Activated B cell treated with CpG ODN at 0.5 μM for 24 hours (primary cell): Measurements from ENCODE around the gene PSD4. TPM values are rescaled to one million over a fixed set of nuclear protein-coding genes. Genes with fewer than 3 reads are reported as not detected.

Source experiments
- ATAC-seq: fragments of 200-7000 bp; cut with Tn5 transposase; one replicate; pipeline ENCODE4 v1.10.0; 2021; ENCODE audit warnings: low read depth, mild to moderate bottlenecking, moderate library complexity
- CTCF ChIA-PET: fragments of 350-600 bp; sonication (Branson Sonifier 250); formaldehyde crosslinking; loops from one replicate; lab custom pipeline; 2021; ENCODE audit warnings: antibody characterized with exemption; lab: Charles Lee
- POLR2A ChIA-PET: fragments of 350-600 bp; sonication (Branson Sonifier 250); formaldehyde crosslinking; loops from one replicate; lab custom pipeline; 2021; ENCODE audit warnings: antibody characterized with exemption; lab: Charles Lee
- DNase-seq: peaks from one replicate; pipeline ENCODE4 v3.0.0; 2022
- H3K27ac Mint-ChIP-seq: one replicate; pipeline ENCODE4 v1.8.0; 2020; ENCODE audit warnings: mixed read lengths
- H3K27me3 Mint-ChIP-seq: one replicate; pipeline ENCODE4 v1.8.0; 2021; ENCODE audit warnings: mixed read lengths
- H3K36me3 Mint-ChIP-seq: one replicate; pipeline ENCODE4 v1.8.0; 2021; ENCODE audit warnings: low read depth, mixed read lengths
- H3K4me1 Mint-ChIP-seq: one replicate; pipeline ENCODE4 v1.8.0; 2021; ENCODE audit warnings: mixed read lengths
- H3K4me3 Mint-ChIP-seq: one replicate; pipeline ENCODE4 v1.8.0; 2020; ENCODE audit warnings: mild to moderate bottlenecking, mixed read lengths
- H3K9me3 Mint-ChIP-seq: one replicate; pipeline ENCODE4 v1.8.0; 2020; ENCODE audit warnings: mixed read lengths
- intact Hi-C: fragments of 100-400 bp; cut with micrococcal nuclease; formaldehyde crosslinking; loops from one replicate; pipeline ENCODE4 v1.15.1; 2024
- total RNA-seq: library from RNA; stranded (reverse); gene quantifications from 2 replicates; pipeline ENCODE4 v1.2.3, GENCODE V29; 2022
- TF ChIP-seq, protein P1 (sequence below): fragments of 200-600 bp; IDR thresholded peaks from one replicate; pipeline ENCODE4 v1.8.0; 2022; ENCODE audit warnings: antibody characterized with exemption, mild to moderate bottlenecking

PSD4 gene
- total RNA-seq, 1 donor from 2014 or later, result 182 TPM

- POLR2A ChIA-PET, result no interaction called here
- TF ChIP-seq, protein P1, sequence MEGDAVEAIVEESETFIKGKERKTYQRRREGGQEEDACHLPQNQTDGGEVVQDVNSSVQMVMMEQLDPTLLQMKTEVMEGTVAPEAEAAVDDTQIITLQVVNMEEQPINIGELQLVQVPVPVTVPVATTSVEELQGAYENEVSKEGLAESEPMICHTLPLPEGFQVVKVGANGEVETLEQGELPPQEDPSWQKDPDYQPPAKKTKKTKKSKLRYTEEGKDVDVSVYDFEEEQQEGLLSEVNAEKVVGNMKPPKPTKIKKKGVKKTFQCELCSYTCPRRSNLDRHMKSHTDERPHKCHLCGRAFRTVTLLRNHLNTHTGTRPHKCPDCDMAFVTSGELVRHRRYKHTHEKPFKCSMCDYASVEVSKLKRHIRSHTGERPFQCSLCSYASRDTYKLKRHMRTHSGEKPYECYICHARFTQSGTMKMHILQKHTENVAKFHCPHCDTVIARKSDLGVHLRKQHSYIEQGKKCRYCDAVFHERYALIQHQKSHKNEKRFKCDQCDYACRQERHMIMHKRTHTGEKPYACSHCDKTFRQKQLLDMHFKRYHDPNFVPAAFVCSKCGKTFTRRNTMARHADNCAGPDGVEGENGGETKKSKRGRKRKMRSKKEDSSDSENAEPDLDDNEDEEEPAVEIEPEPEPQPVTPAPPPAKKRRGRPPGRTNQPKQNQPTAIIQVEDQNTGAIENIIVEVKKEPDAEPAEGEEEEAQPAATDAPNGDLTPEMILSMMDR, result no peak
These were observed 35.9 kb downstream of the PSD4 start for GRCh38 chr2:113209646-113210171.

GRCh38 chr2:113211226-113212105, 37.7 kb downstream of the PSD4 start:
- TF ChIP-seq, protein P1, result no peak
- H3K36me3 Mint-ChIP-seq, result no peaks in the 10 kb centered on the region
- CTCF ChIA-PET, result interaction anchor here (0.7 to 1.6 kb wide), 4 partner anchors 8 to 159 kb away, joined by 3 to 4 read pairs (median 4); no protein-coding TSS in a partner anchor
- POLR2A ChIA-PET, result no interaction called here
- no peaks in the 10 kb centered on the region for H3K9me3 Mint-ChIP-seq
- ATAC-seq (no peak), DNase-seq (no peak)
- H3K27ac Mint-ChIP-seq, result no peak overlapping the region
- no peaks in the 10 kb centered on the region for H3K4me1 Mint-ChIP-seq
- no peak overlapping the region for H3K4me3 Mint-ChIP-seq
- intact Hi-C loops, result no loop called here
- H3K27me3 Mint-ChIP-seq, result peaks cover 14% of the 10 kb centered on the region

More at GRCh38 chr2:113209646-113210171, 35.9 kb downstream of the PSD4 start:
- H3K27me3 Mint-ChIP-seq, result peaks cover 12% of the 10 kb centered on the region
- ATAC-seq (no peak), DNase-seq (no peak)
- no peak overlapping the region for H3K4me3 Mint-ChIP-seq
- intact Hi-C loops, result loop anchor here (10.0 kb wide), 1 partner anchor 235 kb away; no protein-coding TSS in a partner anchor
- no peak overlapping the region for H3K27ac Mint-ChIP-seq
- peaks cover 3% of the 10 kb centered on the region for H3K4me1 Mint-ChIP-seq
- CTCF ChIA-PET, result no interaction called here
- no peaks in the 10 kb centered on the region for H3K9me3 Mint-ChIP-seq
- H3K36me3 Mint-ChIP-seq, result no peaks in the 10 kb centered on the region

GRCh38 chr2:113212245-113213060, 38.7 kb downstream of the PSD4 start:
- ATAC-seq (no peak), DNase-seq (no peak)
- ChIA-PET CTCF (interaction anchor here (0.7 to 1.6 kb wide), 3 partner anchors 9 to 158 kb away, joined by 3 to 4 read pairs (median 4); no protein-coding TSS in a partner anchor), POLR2A (no interaction called here)
- Mint-ChIP-seq H3K27ac (no peak overlapping the region), H3K4me1 (peaks cover 7% of the 10 kb centered on the region), H3K9me3 (no peaks in the 10 kb centered on the region), H3K27me3 (peaks cover 16% of the 10 kb centered on the region), H3K4me3 (no peak overlapping the region), H3K36me3 (no peaks in the 10 kb centered on the region)
- TF ChIP-seq, protein P1, result no peak
- intact Hi-C loops, result no loop called here

DNA sequence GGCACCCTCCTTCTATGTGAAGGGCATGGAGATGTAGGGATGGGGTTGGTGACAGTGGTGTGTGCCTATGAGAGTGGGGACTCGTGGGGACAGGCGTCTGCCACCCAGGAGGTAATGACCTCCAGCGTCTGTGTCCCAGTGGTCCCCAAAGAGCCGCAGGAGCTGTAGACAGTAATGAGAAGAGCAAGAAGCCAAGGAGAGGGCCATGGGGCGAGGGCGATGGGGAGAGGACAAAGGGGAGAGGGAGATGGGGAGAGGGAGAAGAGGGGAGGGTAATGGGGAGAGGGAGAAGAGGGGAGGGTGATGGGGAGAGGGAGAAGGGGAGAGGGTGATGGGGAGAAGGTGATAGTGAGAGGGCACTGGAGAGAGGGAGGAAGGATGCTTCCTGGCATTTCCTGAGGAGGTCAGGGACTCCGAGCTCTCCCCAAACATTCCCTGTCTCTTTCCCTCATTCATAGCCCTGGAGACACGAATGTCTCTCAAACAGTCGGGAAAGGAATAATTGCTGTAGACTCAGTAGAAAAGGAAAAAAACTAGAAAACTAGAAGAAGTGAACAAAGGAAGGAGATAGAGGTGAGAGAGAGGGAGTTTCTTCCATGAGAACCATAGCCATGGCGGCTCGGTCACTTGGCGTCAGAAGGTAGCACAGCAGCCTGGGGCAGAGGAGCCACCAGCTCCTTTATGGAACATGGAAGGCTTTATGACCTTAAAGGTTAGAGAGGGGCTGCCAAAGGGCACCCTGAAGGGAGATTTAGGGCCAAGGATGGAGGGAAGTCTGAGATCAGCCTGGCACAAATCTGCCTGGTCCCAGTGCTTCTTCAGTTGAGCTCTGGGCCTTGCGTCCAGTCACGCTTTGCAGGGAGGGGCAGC, 39.5 kb downstream of the PSD4 start:
- DNase-seq, result no peak
- CTCF ChIA-PET, result interaction anchor here (1.0 kb wide), 1 partner anchor 76 kb away, joined by 3 read pairs; no protein-coding TSS in a partner anchor
- TF ChIP-seq, protein P1, result no peak
- Mint-ChIP-seq H3K4me3 (no peak overlapping the region), H3K27me3 (peaks cover 16% of the 10 kb centered on the region), H3K36me3 (no peaks in the 10 kb centered on the region), H3K27ac (no peak overlapping the region), H3K4me1 (peaks cover 13% of the 10 kb centered on the region), H3K9me3 (no peaks in the 10 kb centered on the region)
- ATAC-seq, result no peak
- POLR2A ChIA-PET, result no interaction called here
- intact Hi-C loops, result no loop called here
